Fibroblast of lung (primary cell): ENCODE measurements around the gene CACNA1H. TPM values are rescaled to one million over a fixed set of nuclear protein-coding genes. Genes with fewer than 3 reads are reported as not detected.
"Not testable (repeated sequence)": the region's sequence is repeated elsewhere in the genome, so short reads cannot be mapped to it uniquely, and the experiment has no call there.

Source experiments
- DNase-seq, 2 donors: peaks; one replicate each; pipeline versions ENCODE4 v3.0.0 to v3.0.0-alpha.2; 2010; ENCODE audit warnings: low read depth in 2 of 2
- H2AFZ ChIP-seq: 2 replicates; pipeline ENCODE4 v1.5.1; 2012; ENCODE audit warnings: low read length, control low read depth, inconsistent platforms
- H3K27ac ChIP-seq: 2 replicates; pipeline ENCODE4 v1.5.1; 2011; ENCODE audit warnings: low read length, control low read depth; ENCODE audit not compliant: insufficient read depth
- H3K27me3 ChIP-seq: 2 replicates; pipeline ENCODE4 v1.5.1; 2011; ENCODE audit warnings: mild to moderate bottlenecking, low read length; ENCODE audit not compliant: control insufficient read depth, insufficient read depth
- H3K36me3 ChIP-seq: 2 replicates; pipeline ENCODE4 v1.5.1; 2011; ENCODE audit warnings: low read length; ENCODE audit not compliant: control insufficient read depth, insufficient read depth
- H3K4me1 ChIP-seq: 2 replicates; pipeline ENCODE4 v1.5.1; 2011; ENCODE audit warnings: low read length; ENCODE audit not compliant: control insufficient read depth, insufficient read depth; ENCODE audit errors: extremely low read depth
- H3K4me2 ChIP-seq: 2 replicates; pipeline ENCODE4 v1.5.1; 2011; ENCODE audit warnings: low read length, control low read depth; ENCODE audit not compliant: insufficient read depth; ENCODE audit errors: extremely low read depth
- H3K4me3 ChIP-seq, 4 experiments: fragments of 200-600 bp in 1 of 4; sonication (generic) in 1 of 4; replicated peaks in 1 of 4; 2 replicates each; pipeline ENCODE4 v1.5.1; 2011 to 2016; ENCODE audit warnings: low read length in 4 of 4, low read depth in 3 of 4, mild to moderate bottlenecking in 3 of 4, control low read depth in 2 of 4, inconsistent platforms in 1 of 4, mixed read lengths in 1 of 4; ENCODE audit not compliant: insufficient read depth in 1 of 4; ENCODE audit errors: control extremely low read depth in 1 of 4
- H3K79me2 ChIP-seq: 2 replicates; pipeline ENCODE4 v1.5.1; 2012; ENCODE audit warnings: mild to moderate bottlenecking, low read length, inconsistent platforms; ENCODE audit not compliant: control insufficient read depth, insufficient read depth
- H3K9ac ChIP-seq: 2 replicates; pipeline ENCODE4 v1.5.1; 2011; ENCODE audit warnings: mild to moderate bottlenecking, low read length, control low read depth; ENCODE audit not compliant: insufficient read depth
- H3K9me3 ChIP-seq: 2 replicates; pipeline ENCODE4 v1.5.1; 2012; ENCODE audit warnings: low read depth, low read length; ENCODE audit not compliant: control insufficient read depth, insufficient read depth
- H4K20me1 ChIP-seq: 2 replicates; pipeline ENCODE4 v1.5.1; 2011; ENCODE audit warnings: low read length; ENCODE audit not compliant: control insufficient read depth, insufficient read depth; ENCODE audit errors: extremely low read depth
- polyA plus RNA-seq, 2 donors: library from polyadenylated mRNA; depleted of rRNA in 1 of 2; stranded (reverse) in 1 of 2; unstranded in 1 of 2; fragments of >200 nt; gene quantifications; 2 replicates each; pipeline ENCODE4 v1.2.1, GENCODE V29; 2011 to 2012; ENCODE audit warnings: missing spikeins in 1 of 2
- total RNA-seq: library from RNA; depleted of rRNA; stranded (reverse); fragments of >200 nt; gene quantifications from 2 replicates; pipeline ENCODE4 v1.2.1, GENCODE V29; 2014

The CACNA1H gene
- total and polyA plus RNA-seq, 2 donors (not counting 1 experiment from before 2014, with no cell fraction given): 1.2 to 10.5 TPM

GRCh38 chr16:1230471-1231212, 77.7 kb downstream of the CACNA1H start:
- not testable (repeated sequence) for H2AFZ ChIP-seq, H3K4me1 ChIP-seq, H3K4me2 ChIP-seq, H3K4me3 ChIP-seq, H3K36me3 ChIP-seq, H3K9ac ChIP-seq, DNase-seq, H3K27me3 ChIP-seq, H4K20me1 ChIP-seq, H3K79me2 ChIP-seq, H3K9me3 ChIP-seq, H3K27ac ChIP-seq

GRCh38 chr16:1231301-1231700, 78.4 kb downstream of the CACNA1H start:
- H2AFZ ChIP-seq, H3K4me2 ChIP-seq, H3K4me1 ChIP-seq, H3K79me2 ChIP-seq, H3K36me3 ChIP-seq, H3K9ac ChIP-seq, H3K9me3 ChIP-seq, H3K27me3 ChIP-seq, H4K20me1 ChIP-seq, H3K4me3 ChIP-seq, H3K27ac ChIP-seq, DNase-seq: not testable (repeated sequence)

- not testable (repeated sequence) for H3K4me1 ChIP-seq, H3K9me3 ChIP-seq, H3K27ac ChIP-seq, H2AFZ ChIP-seq, H3K4me2 ChIP-seq, H4K20me1 ChIP-seq, H3K27me3 ChIP-seq, H3K36me3 ChIP-seq, H3K9ac ChIP-seq, DNase-seq, H3K4me3 ChIP-seq, H3K79me2 ChIP-seq
Observed at GRCh38 chr16:1232049-1232748, 79.3 kb downstream of the CACNA1H start.

GRCh38 chr16:1236659-1237058, 83.8 kb downstream of the CACNA1H start:
- H3K36me3 ChIP-seq, H4K20me1 ChIP-seq, H3K4me2 ChIP-seq, H3K27me3 ChIP-seq, H3K4me3 ChIP-seq, H3K27ac ChIP-seq, H3K9ac ChIP-seq, H3K4me1 ChIP-seq, H3K79me2 ChIP-seq, H3K9me3 ChIP-seq, H2AFZ ChIP-seq, DNase-seq: not testable (repeated sequence)
